Activated T-helper 17 cell treated with anti-CD3 and anti-CD28 coated beads, Interleukin-2, amount 50 U/mL, for 72 hours (primary cell): Measurements from ENCODE around the gene CACNA1H. TPM values are rescaled to one million over a fixed set of nuclear protein-coding genes. Genes with fewer than 3 reads are reported as not detected.
"Not testable (repeated sequence)": the region's sequence is repeated elsewhere in the genome, so short reads cannot be mapped to it uniquely, and the experiment has no call there.

Experiments
- ATAC-seq: fragments of 150-1000 bp; cut with Tn5 transposase; replicated peaks from 2 replicates; pipeline ENCODE4 v1.10.0; 2021; ENCODE audit warnings: mild to moderate bottlenecking, moderate library complexity
- H3K27ac Mint-ChIP-seq: one replicate; pipeline ENCODE4 v1.8.0; 2022; ENCODE audit warnings: mixed read lengths
- H3K27me3 Mint-ChIP-seq: one replicate; pipeline ENCODE4 v1.8.0; 2022; ENCODE audit warnings: mixed read lengths
- H3K36me3 Mint-ChIP-seq: one replicate; pipeline ENCODE4 v1.8.0; 2022; ENCODE audit warnings: low read depth, mild to moderate bottlenecking, mixed read lengths
- H3K4me1 Mint-ChIP-seq: one replicate; pipeline ENCODE4 v1.8.0; 2022; ENCODE audit warnings: mixed read lengths
- H3K4me3 Mint-ChIP-seq: one replicate; pipeline ENCODE4 v1.8.0; 2022; ENCODE audit warnings: mild to moderate bottlenecking, mixed read lengths
- H3K9me3 Mint-ChIP-seq: one replicate; pipeline ENCODE4 v1.8.0; 2022; ENCODE audit warnings: mixed read lengths
- total RNA-seq, 2 donors: library from RNA; stranded (reverse); gene quantifications; one replicate each; pipeline ENCODE4 v1.2.3, GENCODE V29; 2022

CACNA1H gene
- total RNA-seq, 2 donors from 2014 or later = 1.4 to 1.9 TPM

DNA sequence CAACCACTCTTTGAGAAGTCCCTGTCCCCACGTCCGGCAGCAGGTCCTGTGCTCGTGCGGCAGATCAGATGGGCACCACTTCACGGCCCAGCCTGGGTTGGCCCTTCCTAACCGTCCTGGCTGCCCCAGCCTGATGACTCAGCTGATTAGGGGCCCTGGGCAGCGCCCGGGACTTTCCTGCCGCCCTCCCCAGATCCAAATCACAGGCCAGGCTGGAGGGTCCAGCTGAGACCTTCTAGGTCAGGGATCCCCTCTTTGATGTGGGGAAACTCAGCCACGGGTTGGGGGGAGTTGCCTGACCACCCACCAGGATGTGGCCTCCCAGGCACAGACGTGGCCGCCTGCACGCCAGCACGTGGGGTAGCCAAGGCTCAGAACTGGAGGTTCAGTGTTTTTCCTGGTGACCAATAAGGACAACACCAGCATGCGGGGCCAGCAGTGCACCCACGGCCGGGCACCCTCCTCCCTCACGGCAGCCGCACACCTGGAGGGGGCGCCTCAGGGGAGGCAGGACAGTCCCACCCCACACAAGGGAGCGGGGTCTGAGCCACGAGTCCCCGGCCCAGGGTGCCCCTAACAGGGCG lies 72.9 kb downstream of the CACNA1H start:
- H3K27ac Mint-ChIP-seq, ATAC-seq, H3K9me3 Mint-ChIP-seq, H3K4me1 Mint-ChIP-seq, H3K36me3 Mint-ChIP-seq, H3K4me3 Mint-ChIP-seq, H3K27me3 Mint-ChIP-seq: not testable (repeated sequence)

DNA sequence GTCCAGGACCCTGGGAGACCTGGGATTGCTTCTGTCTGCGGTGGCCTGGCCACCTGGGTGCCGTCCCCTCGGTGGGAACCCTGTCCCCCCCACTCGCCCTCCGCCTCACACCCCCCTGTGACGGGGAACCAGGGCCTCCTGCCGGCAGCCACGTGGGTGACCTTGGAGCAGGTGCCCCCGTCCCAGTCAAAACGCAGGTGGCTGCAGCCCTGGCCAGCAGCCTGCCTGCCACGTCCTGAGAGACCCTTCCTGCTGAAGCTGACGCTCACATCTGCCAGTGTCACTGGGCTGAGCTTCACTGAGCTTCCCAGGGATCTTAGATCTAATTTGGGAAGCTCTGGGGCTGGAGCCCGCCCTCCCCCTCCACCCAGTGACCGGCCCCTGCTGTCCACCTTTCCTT lies 73.8 kb downstream of the CACNA1H start:
- not testable (repeated sequence) for H3K27ac Mint-ChIP-seq, H3K27me3 Mint-ChIP-seq, H3K4me3 Mint-ChIP-seq, H3K9me3 Mint-ChIP-seq, ATAC-seq, H3K4me1 Mint-ChIP-seq, H3K36me3 Mint-ChIP-seq

DNA sequence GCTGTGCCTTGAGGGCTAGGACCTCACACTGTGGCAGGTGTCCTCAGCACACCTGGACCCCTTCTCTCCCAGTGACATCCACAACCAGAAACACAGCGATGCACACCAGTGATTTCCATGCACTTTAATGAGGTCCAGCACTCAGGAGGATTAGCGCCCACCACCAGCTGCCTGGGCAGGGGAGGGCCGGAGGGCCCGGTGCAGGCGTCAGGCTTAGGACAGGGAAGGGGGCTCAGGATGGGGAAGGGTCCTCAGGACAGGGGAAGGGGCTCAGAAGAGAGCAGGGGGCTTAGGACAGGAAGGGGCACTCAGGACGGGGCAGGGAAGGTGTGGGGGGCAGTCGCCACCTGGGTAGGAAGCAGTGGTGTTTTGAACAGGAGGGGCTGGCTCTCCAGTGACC lies 75.3 kb downstream of the CACNA1H start:
- ATAC-seq, H3K27me3 Mint-ChIP-seq, H3K36me3 Mint-ChIP-seq, H3K4me3 Mint-ChIP-seq, H3K27ac Mint-ChIP-seq, H3K9me3 Mint-ChIP-seq, H3K4me1 Mint-ChIP-seq: not testable (repeated sequence)

DNA sequence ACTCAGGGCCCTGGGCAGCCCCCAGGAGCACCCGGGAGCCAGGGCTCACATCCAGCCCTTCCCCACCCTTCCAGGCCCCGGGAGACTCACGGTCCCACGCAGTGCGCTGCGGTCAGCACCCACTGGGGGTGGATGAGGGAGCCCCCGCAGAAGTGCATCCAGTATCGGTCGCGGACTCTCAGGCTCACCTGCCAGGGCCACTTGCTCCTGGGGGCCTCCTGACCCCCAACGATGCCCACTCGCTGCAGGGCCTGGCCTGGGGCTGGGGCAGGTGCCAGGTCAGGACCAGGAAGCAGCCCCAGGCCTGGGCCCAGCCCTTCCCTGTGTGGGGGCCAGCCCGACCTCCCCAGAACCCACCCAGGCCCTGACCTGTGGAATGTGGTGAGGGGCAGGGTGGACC lies 76.6 kb downstream of the CACNA1H start:
- not testable (repeated sequence) for H3K4me1 Mint-ChIP-seq, H3K27me3 Mint-ChIP-seq, H3K36me3 Mint-ChIP-seq, H3K9me3 Mint-ChIP-seq, ATAC-seq, H3K27ac Mint-ChIP-seq, H3K4me3 Mint-ChIP-seq

DNA sequence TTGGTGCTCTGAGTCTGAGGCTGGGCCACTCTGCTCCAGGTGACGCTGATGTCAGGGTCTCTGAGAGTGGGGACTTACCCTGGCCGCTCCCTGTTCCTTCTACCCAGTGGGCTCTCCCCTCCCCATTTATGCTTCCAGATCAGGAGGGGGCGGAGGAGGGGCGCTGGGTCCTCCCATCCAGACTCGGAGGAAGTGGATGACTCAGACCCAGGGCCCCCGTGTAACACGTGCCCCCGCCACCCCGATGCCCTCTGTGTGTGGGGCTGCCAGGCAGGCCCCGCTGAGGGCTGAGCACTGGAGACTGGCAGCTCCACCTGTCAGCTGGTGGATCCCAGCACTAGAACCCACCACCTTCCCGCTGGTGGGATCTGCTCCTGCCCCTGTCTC lies 77.2 kb downstream of the CACNA1H start, which contains the start of gene TPSB2:
Gene TPSB2, minus strand, starts transcription at position 101 of the 387 bp plus-strand sequence. CDS start 233 bp downstream, outside the sequence.
- not testable (repeated sequence) for H3K4me3 Mint-ChIP-seq, H3K9me3 Mint-ChIP-seq, H3K36me3 Mint-ChIP-seq, H3K27ac Mint-ChIP-seq, H3K4me1 Mint-ChIP-seq, H3K27me3 Mint-ChIP-seq, ATAC-seq

DNA sequence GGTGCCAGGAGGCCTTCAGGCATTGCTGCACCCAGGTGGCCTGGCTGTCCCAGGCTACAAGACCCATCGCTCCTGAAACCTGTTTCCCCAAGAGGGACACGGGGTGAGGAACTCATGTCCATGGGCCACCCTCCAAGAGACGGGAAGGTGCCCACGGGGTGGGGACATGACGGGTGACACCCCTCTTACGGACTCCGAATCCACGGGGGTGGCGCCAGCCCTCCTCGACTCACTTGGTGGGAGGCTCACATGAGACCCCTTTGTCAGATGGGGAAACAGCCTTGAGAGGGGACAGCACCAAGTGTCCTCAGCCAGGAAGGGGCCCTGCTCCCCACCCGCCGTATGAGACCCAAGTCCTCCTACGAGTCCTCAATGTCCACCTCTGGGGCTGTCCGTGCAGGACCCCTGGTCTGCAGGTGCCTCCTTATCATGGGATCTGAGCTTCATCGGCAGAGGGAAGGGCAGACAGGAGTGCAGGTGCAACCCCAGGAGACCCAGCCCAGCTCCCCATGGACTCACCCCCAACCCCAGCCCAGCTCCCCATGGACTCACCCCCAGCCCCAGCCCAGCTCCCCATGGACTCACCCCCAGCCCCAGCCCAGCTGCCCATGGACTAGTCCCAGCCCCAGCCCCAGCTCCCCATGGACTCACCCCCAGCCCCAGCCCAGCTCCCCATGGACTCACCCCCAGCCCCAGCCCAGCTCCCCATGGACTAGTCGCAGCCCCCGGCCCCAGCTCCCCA lies 77.7 kb downstream of the CACNA1H start:
- not testable (repeated sequence) for H3K27me3 Mint-ChIP-seq, ATAC-seq, H3K27ac Mint-ChIP-seq, H3K4me1 Mint-ChIP-seq, H3K36me3 Mint-ChIP-seq, H3K9me3 Mint-ChIP-seq, H3K4me3 Mint-ChIP-seq

- not testable (repeated sequence) for H3K27ac Mint-ChIP-seq, H3K4me1 Mint-ChIP-seq, H3K36me3 Mint-ChIP-seq, H3K27me3 Mint-ChIP-seq, H3K4me3 Mint-ChIP-seq, ATAC-seq, H3K9me3 Mint-ChIP-seq
These were observed 78.4 kb downstream of the CACNA1H start for GRCh38 chr16:1231301-1231700.

- not testable (repeated sequence) for H3K9me3 Mint-ChIP-seq, H3K27me3 Mint-ChIP-seq, H3K36me3 Mint-ChIP-seq, H3K4me3 Mint-ChIP-seq, H3K27ac Mint-ChIP-seq, H3K4me1 Mint-ChIP-seq
- ATAC-seq = peak; percentile 62
These were observed 79.3 kb downstream of the CACNA1H start for GRCh38 chr16:1232049-1232748.

- peak; percentile 58 for ATAC-seq
- not testable (repeated sequence) for H3K27ac Mint-ChIP-seq
These were observed 83.8 kb downstream of the CACNA1H start for GRCh38 chr16:1236659-1237058.

DNA sequence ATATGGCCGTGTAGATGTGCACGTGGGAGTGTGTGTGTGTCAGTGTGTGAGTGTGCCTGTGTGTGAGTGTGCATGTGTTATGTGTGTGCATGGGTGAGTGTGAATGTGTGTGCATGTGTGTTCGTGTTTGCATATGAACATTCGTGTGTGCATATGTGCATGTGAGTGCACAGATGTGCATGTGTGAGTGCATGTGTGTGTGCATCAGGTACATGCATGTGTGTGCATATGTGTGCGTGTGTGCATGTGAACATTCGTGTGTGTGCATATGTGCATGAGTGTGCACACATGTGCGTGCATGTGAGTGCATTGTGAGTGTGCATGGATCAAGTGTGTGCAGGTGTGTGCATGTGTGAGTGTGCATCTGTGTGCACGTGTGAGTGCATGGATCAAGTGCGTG lies 85.1 kb downstream of the CACNA1H start:
- no peaks in the 10 kb centered on the region for H3K27me3 Mint-ChIP-seq
- no peaks in the 10 kb centered on the region for H3K9me3 Mint-ChIP-seq
- no peaks in the 10 kb centered on the region for H3K4me1 Mint-ChIP-seq
- H3K4me3 Mint-ChIP-seq = no peak overlapping the region
- ATAC-seq = no peak
- no peak overlapping the region for H3K27ac Mint-ChIP-seq
- no peaks in the 10 kb centered on the region for H3K36me3 Mint-ChIP-seq

More at GRCh38 chr16:1236659-1237058, 83.8 kb downstream of the CACNA1H start:
- H3K27me3 Mint-ChIP-seq, H3K4me1 Mint-ChIP-seq, H3K9me3 Mint-ChIP-seq, H3K4me3 Mint-ChIP-seq, H3K36me3 Mint-ChIP-seq: not testable (repeated sequence)

GRCh38 chr16:1238909-1239308 lies 86.0 kb downstream of the CACNA1H start:
- ATAC-seq = peak; percentile 43
- H3K27ac Mint-ChIP-seq, H3K27me3 Mint-ChIP-seq, H3K4me1 Mint-ChIP-seq, H3K9me3 Mint-ChIP-seq, H3K4me3 Mint-ChIP-seq, H3K36me3 Mint-ChIP-seq: not testable (repeated sequence)

DNA sequence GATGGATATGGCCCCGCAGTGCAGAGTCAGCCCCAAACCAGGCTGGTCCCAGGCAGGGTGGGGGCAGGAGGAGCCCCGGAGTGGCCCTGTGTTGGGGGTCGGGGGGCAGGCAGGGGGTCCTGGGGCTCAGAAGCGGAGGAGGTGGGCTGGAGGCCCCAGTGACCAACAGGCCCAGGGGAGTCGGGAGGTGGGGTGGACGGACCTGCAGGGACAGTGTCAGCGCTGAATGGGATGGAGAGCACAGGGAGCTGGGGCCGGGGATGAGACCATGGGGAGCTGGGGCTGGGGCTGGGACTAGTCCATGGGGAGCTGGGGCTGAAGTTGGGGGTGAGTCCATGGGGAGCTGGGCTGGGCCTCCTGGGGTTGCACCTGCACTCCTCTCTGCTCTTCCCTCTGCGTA lies 86.7 kb downstream of the CACNA1H start:
- ATAC-seq, H3K4me3 Mint-ChIP-seq, H3K27ac Mint-ChIP-seq, H3K27me3 Mint-ChIP-seq, H3K4me1 Mint-ChIP-seq, H3K9me3 Mint-ChIP-seq, H3K36me3 Mint-ChIP-seq: not testable (repeated sequence)

GRCh38 chr16:1240436-1240835 lies 87.5 kb downstream of the CACNA1H start, which contains the start of gene TPSAB1:
Gene TPSAB1 (plus strand): TSS chr16:1240705. CDS start chr16:1240939, 234 bp downstream.
- not testable (repeated sequence) for ATAC-seq, H3K27ac Mint-ChIP-seq, H3K9me3 Mint-ChIP-seq, H3K27me3 Mint-ChIP-seq, H3K36me3 Mint-ChIP-seq, H3K4me3 Mint-ChIP-seq, H3K4me1 Mint-ChIP-seq

- H3K4me1 Mint-ChIP-seq, H3K36me3 Mint-ChIP-seq, H3K27me3 Mint-ChIP-seq, ATAC-seq, H3K9me3 Mint-ChIP-seq, H3K4me3 Mint-ChIP-seq, H3K27ac Mint-ChIP-seq: not testable (repeated sequence)
These were observed 88.2 kb downstream of the CACNA1H start for GRCh38 chr16:1241081-1241480.

DNA sequence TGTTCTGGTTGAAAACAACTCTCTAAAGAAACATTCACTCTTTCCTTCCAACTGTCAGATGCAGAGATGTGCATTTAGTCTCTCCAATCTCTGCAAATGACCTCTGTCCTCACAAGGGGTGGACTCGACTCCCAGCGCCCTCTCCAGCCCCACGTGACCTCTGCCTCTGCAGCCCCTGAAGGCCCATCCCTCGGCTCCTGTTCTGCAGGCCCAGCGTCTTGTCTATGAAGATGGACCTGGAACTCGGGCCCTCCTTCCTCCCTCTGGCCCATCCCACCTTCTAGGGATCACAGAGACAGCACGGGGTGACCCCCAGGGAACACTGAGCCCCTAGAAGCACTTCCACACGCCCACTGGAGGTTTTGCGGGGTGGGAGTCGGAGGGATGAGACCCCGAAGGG lies 90.5 kb downstream of the CACNA1H start:
- H3K9me3 Mint-ChIP-seq, H3K27ac Mint-ChIP-seq, H3K4me3 Mint-ChIP-seq, ATAC-seq, H3K27me3 Mint-ChIP-seq, H3K36me3 Mint-ChIP-seq, H3K4me1 Mint-ChIP-seq: not testable (repeated sequence)
